ENCODE results near the gene PLPPR3. TPM values are rescaled to one million over a fixed set of nuclear protein-coding genes. Genes with fewer than 3 reads are reported as not detected.

The PLPPR3 gene
- total RNA-seq, 2 experiments from 2014 or later, result not detected

DNA sequence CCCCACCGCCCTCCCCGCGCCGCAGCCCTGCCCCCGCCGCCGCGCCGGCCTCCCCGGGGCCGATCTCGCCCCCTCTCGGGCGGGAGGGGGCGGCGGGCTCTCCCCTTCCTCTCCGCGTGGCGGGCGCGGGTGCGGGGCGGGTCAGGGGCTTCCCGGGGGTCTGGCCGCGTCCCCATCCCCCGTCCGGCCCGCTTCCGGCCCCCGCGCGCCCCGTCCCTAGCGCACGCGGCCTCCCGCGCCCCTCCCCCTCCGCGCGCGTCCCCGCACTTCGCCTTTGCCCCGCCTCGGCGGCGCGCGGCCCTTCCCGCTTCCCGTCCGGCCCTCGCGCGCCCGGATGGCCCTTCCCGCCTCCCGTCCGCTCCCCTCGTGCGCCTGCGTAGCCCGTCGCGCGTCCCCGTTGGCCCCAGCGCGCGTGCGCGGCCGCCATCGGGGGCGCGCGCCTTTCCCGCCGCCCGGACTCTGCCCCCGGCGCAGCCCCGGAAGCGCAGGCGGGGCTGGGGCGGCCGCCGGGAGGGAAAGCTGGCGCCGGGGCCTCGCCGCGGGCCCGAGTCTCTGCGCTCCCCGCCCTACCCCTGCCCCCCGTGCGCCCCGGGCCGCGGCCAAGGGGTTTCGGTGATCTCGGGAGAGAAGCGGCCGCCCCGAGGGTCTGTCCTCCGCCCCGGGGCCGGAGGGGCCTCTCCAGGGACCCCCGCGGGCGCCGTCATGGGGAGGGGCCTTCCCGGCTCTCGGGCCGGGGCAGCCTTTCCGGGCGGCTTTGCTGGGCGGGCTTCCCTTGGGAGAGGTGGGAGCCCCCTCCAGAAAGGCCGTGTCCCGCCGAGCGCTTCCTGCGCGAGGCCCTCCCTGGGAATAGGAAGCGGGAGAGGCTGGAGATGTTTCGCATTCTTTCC, 24.0 kb downstream of the PLPPR3 start:
- intact Hi-C loops (cut with micrococcal nuclease), result no loop called here
- Mint-ChIP-seq H3K36me3 (ENCODE audit: low read depth) (peaks cover 44% of the 10 kb centered on the region), H3K27ac (peak overlapping the region; percentile 85), H3K9me3 (no peaks in the 10 kb centered on the region), H3K4me1 (ENCODE audit: low read depth) (peaks cover 32% of the 10 kb centered on the region), H3K27me3 (no peaks in the 10 kb centered on the region), H3K4me3 (peak overlapping the region; percentile 88)
- DNase-seq (peak; percentile 91), ATAC-seq (peak; percentile 46)
- ChIA-PET POLR2A (interaction anchor here (0.6 to 9.6 kb wide), 6 partner anchors 11 to 136 kb away, joined by 3 to 106 read pairs (median 6); partner anchors contain the start of gene RNF126), CTCF (no interaction called here)
- TF ChIP-seq, protein P1, sequence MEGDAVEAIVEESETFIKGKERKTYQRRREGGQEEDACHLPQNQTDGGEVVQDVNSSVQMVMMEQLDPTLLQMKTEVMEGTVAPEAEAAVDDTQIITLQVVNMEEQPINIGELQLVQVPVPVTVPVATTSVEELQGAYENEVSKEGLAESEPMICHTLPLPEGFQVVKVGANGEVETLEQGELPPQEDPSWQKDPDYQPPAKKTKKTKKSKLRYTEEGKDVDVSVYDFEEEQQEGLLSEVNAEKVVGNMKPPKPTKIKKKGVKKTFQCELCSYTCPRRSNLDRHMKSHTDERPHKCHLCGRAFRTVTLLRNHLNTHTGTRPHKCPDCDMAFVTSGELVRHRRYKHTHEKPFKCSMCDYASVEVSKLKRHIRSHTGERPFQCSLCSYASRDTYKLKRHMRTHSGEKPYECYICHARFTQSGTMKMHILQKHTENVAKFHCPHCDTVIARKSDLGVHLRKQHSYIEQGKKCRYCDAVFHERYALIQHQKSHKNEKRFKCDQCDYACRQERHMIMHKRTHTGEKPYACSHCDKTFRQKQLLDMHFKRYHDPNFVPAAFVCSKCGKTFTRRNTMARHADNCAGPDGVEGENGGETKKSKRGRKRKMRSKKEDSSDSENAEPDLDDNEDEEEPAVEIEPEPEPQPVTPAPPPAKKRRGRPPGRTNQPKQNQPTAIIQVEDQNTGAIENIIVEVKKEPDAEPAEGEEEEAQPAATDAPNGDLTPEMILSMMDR (IDR thresholded peaks at IDR 0.05), result no peak

DNA sequence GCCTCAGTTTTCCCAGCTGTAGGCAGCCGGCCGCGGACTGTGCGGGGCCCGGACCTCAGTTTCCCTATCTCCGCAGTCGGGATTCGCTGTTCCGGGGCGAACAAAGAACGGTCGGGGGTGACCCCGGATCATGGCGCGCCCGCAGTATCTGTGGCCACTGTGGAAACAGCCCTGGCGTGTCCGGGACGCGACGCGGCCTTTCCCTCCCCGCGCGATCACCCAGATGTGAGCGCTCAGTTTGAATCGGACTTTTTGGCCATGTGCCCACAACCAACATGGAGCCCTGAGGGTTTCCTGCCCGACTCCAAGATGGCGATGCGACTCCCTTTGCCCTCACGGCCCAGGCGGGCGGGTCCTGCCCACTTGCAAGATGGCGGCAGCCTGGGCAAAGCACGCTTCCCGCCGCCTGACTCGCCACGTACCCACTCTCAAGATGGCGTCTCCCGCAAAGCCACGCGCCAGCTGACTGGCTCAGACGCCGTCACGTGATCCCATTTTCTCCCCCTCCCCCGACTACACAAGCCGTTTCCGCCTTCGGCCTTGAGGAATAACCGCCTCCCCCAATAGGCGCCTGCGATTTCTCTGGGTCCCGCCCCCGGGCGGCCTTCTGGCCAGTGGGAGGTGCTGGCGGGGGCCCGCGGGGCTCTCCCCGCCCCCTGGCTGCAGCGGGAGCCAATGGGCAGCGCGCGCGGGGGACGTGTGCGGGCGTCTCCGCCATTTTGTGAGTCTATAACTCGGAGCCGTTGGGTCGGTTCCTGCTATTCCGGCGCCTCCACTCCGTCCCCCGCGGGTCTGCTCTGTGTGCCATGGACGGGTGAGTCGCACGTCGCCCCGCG, 24.8 kb downstream of the PLPPR3 start, which contains the start of gene PTBP1:
PTBP1 (plus strand) TSS at position 761 of the 836 bp plus-strand sequence; CDS start at position 807, 46 bp downstream.
- TF ChIP-seq, protein P1 (IDR thresholded peaks at IDR 0.05), result no peak
- Mint-ChIP-seq H3K27ac (peak within 1 kb of the TSS; percentile 90), H3K9me3 (no peaks in the 10 kb centered on the region), H3K36me3 (ENCODE audit: low read depth) (peaks cover 36% of the 10 kb centered on the region), H3K4me3 (peak within 1 kb of the TSS; percentile 88), H3K27me3 (no peaks in the 10 kb centered on the region), H3K4me1 (ENCODE audit: low read depth) (peaks cover 23% of the 10 kb centered on the region)
- ChIA-PET POLR2A (interaction anchor here (0.6 to 9.6 kb wide), 7 partner anchors 12 to 188 kb away, joined by 3 to 106 read pairs (median 3); no protein-coding TSS in a partner anchor), CTCF (interaction anchor here (0.9 to 1.1 kb wide), 2 partner anchors 29 to 230 kb away, joined by 3 to 4 read pairs; partner anchors contain the start of gene CNN2)
- DNase-seq (peak; percentile 100), ATAC-seq (peak; percentile 87)
- intact Hi-C loops (cut with micrococcal nuclease), result no loop called here

- TF ChIP-seq, protein P1 (IDR thresholded peaks at IDR 0.05), result no peak
- no peak overlapping the region for H3K27ac Mint-ChIP-seq
- ChIA-PET CTCF (interaction anchor here (0.9 to 1.1 kb wide), 2 partner anchors 28 to 231 kb away, joined by 3 to 4 read pairs; partner anchors contain the start of gene CNN2), POLR2A (interaction anchor here (0.6 to 9.6 kb wide), 9 partner anchors 8 to 265 kb away, joined by 3 to 106 read pairs (median 3); no protein-coding TSS in a partner anchor)
- intact Hi-C loops (cut with micrococcal nuclease), result no loop called here
- H3K4me3 Mint-ChIP-seq, result peak overlapping the region; percentile 86
- no peaks in the 10 kb centered on the region for H3K9me3 Mint-ChIP-seq
- H3K27me3 Mint-ChIP-seq, result no peaks in the 10 kb centered on the region
- ATAC-seq (no peak), DNase-seq (no peak)
- peaks cover 28% of the 10 kb centered on the region for H3K36me3 Mint-ChIP-seq (ENCODE audit: low read depth)
- H3K4me1 Mint-ChIP-seq (ENCODE audit: low read depth), result peaks cover 16% of the 10 kb centered on the region
These were observed 25.8 kb downstream of the PLPPR3 start for GRCh38 chr19:795691-796581.

GRCh38 chr19:795073-795611, 26.6 kb downstream of the PLPPR3 start:
- H3K27ac Mint-ChIP-seq, result no peak overlapping the region
- intact Hi-C loops (cut with micrococcal nuclease), result no loop called here

More at GRCh38 chr19:795073-795611, 26.6 kb downstream of the PLPPR3 start:
- peaks cover 22% of the 10 kb centered on the region for H3K36me3 Mint-ChIP-seq (ENCODE audit: low read depth)
- DNase-seq (no peak), ATAC-seq (no peak)
- H3K27me3 Mint-ChIP-seq, result no peaks in the 10 kb centered on the region
- POLR2A ChIA-PET, result interaction anchor here (0.6 to 0.8 kb wide), 2 partner anchors 9 to 265 kb away, joined by 3 read pairs; no protein-coding TSS in a partner anchor
- TF ChIP-seq, protein P1 (IDR thresholded peaks at IDR 0.05), result no peak
- CTCF ChIA-PET, result no interaction called here
- H3K9me3 Mint-ChIP-seq, result no peaks in the 10 kb centered on the region
- peaks cover 10% of the 10 kb centered on the region for H3K4me1 Mint-ChIP-seq (ENCODE audit: low read depth)
- no peak overlapping the region for H3K4me3 Mint-ChIP-seq

All from activated CD8-positive, alpha-beta T cell treated with anti-CD3 and anti-CD28 coated beads for 36 hours (primary cell).